ENCODE results near the gene SIN3B. TPM values are rescaled to one million over a fixed set of nuclear protein-coding genes. Genes with fewer than 3 reads are reported as not detected.

SIN3B gene
- polyA plus RNA-seq, 2 of the 4 experiments (the other 2 are of a cell fraction): 12.2 to 21.3 TPM

DNA sequence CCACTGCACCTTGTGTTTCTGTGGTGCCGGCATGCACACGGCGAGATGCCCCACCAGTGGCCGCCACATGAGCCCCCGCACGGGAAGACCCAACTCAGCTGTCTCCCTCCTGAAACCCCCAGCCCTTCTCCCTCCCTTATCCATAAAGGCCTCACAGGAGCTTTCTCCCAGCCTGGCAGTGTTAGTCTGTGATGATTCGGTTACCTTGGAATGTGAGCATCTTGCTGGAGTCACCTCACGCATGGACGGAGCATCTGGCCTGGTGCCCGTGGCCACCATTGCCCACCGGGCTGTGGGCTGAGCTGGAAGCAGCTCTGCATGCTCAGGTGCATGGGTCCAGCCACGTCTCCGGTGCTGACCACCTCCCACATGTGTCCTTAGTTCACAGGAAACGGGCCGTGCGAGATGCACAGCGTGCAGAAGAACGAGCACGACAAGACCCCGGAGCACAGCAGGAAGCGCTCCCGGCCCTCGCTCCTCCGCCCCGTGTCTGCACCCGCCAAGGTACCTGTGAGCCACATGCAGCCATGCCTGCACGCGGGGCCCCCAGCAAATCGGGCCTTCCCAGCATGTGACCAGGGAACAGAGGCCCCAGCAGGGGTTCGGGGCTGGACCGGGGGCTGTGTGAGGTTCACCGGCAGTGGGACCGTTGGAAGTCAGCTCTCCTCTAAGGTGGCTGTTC, 22.0 kb downstream of the SIN3B start:
- H3K4me3 ChIP-seq: no peak overlapping the region
- 0 out of 3 replicates have a peak overlapping the region, but pooled peaks have one; percentile 19 for H3K4me2 ChIP-seq
- WGBS (ENCODE audit: missing lambda C conversion rate): 91% methylated on average over 15 of the region's 33 CpGs
- DNase-seq (ENCODE audit: low read depth in 1 of 2, low spot score in 1 of 2): no peak
- no peaks in the 10 kb centered on the region for H3K9me3 ChIP-seq
- H3K27ac ChIP-seq: peak overlapping the region in 1 of 2 experiments; percentile 57; a peak in 2 of 6 replicates
- ChIA-PET POLR2A (no interaction called here), CTCF (interaction anchor here (0.6 kb wide), 1 partner anchor 79 kb away, joined by 3 read pairs; no protein-coding TSS in a partner anchor)
- peaks cover 27% of the 10 kb centered on the region for H3K4me1 ChIP-seq
- ATAC-seq: no peak
- no peak for FAIRE-seq
- TF ChIP-seq KDM5A (IDR thresholded peaks at IDR 0.05) (no peak), USF2 (IDR thresholded peaks at IDR 0.05) (no peak), CTCF (IDR thresholded peaks at IDR 0.05) (no peak)
- TF ChIP-seq, protein P1, sequence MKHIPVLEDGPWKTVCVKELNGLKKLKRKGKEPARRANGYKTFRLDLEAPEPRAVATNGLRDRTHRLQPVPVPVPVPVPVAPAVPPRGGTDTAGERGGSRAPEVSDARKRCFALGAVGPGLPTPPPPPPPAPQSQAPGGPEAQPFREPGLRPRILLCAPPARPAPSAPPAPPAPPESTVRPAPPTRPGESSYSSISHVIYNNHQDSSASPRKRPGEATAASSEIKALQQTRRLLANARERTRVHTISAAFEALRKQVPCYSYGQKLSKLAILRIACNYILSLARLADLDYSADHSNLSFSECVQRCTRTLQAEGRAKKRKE (CRISPR knock-in tag; IDR thresholded peaks at IDR 0.05; ENCODE audit: low read depth): no peak

GRCh38 chr19:16853066-16853465, 23.9 kb downstream of the SIN3B start:
- FAIRE-seq (no peak), DNase-seq (ENCODE audit: low read depth in 1 of 2, low spot score in 1 of 2) (no peak), ATAC-seq (no peak)
- POLR2A ChIA-PET: no interaction called here
- Histone ChIP-seq H3K4me1 (peaks cover 27% of the 10 kb centered on the region), H3K27ac (no peak overlapping the region), H3K4me2 (no peak overlapping the region), H3K4me3 (no peak overlapping the region), H3K9me3 (no peaks in the 10 kb centered on the region)
- 95% methylated on average over 6 of the region's 7 CpGs for WGBS (ENCODE audit: missing lambda C conversion rate)
- no peak for TF ChIP-seq CBX2 (IDR thresholded peaks at IDR 0.05; ENCODE audit: borderline replicate concordance, low read depth)
- no peak for TF ChIP-seq CEBPB (IDR thresholded peaks at IDR 0.05)
- no peak for TF ChIP-seq USF2 (IDR thresholded peaks at IDR 0.05)
- TF ChIP-seq HOXA7 (CRISPR knock-in tag; IDR thresholded peaks at IDR 0.05): no peak
- TF ChIP-seq, protein P2, sequence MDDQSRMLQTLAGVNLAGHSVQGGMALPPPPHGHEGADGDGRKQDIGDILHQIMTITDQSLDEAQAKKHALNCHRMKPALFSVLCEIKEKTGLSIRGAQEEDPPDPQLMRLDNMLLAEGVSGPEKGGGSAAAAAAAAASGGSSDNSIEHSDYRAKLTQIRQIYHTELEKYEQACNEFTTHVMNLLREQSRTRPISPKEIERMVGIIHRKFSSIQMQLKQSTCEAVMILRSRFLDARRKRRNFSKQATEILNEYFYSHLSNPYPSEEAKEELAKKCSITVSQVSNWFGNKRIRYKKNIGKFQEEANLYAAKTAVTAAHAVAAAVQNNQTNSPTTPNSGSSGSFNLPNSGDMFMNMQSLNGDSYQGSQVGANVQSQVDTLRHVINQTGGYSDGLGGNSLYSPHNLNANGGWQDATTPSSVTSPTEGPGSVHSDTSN (IDR thresholded peaks at IDR 0.05): no peak
- TF ChIP-seq CBX8 (IDR thresholded peaks at IDR 0.05): no peak
- TF ChIP-seq TP53 (CRISPR knock-in tag; IDR thresholded peaks at IDR 0.05): no peak
- no peak for TF ChIP-seq SMC3 (IDR thresholded peaks at IDR 0.05)
- TF ChIP-seq NPAS2 (CRISPR knock-in tag; IDR thresholded peaks at IDR 0.05; ENCODE audit: borderline replicate concordance): no peak
- no peak for TF ChIP-seq ESRRA (IDR thresholded peaks at IDR 0.05; ENCODE audit: borderline replicate concordance, low read length)
- TF ChIP-seq POLR2A (IDR thresholded peaks at IDR 0.05; ENCODE audit: low read length): no peak
- TF ChIP-seq RAD21 (conservative IDR thresholded peaks at IDR 0.05 in 1 of 2, IDR thresholded peaks at IDR 0.05 in 1 of 2): no peak
- TF ChIP-seq RCOR1 (IDR thresholded peaks at IDR 0.05; ENCODE audit: low read depth, low read length): no peak
- no peak for TF ChIP-seq TFCP2L1 (CRISPR knock-in tag; IDR thresholded peaks at IDR 0.05)
- TF ChIP-seq MYC (IDR thresholded peaks at IDR 0.05; ENCODE audit: borderline replicate concordance, low read length): no peak
- no peak for TF ChIP-seq ZSCAN20 (CRISPR knock-in tag; IDR thresholded peaks at IDR 0.05)
- TF ChIP-seq MAFK (IDR thresholded peaks at IDR 0.05; ENCODE audit: partially characterized antibody): no peak
- no peak for TF ChIP-seq FOSL2 (IDR thresholded peaks at IDR 0.05)
- TF ChIP-seq FOSL2 (CRISPR knock-in tag; IDR thresholded peaks at IDR 0.05): no peak
- CTCF ChIA-PET: no interaction called here
